ENCODE results near the gene CCDC40. TPM values are rescaled to one million over a fixed set of nuclear protein-coding genes. Genes with fewer than 3 reads are reported as not detected.
"Not testable (repeated sequence)": the region's sequence is repeated elsewhere in the genome, so short reads cannot be mapped to it uniquely, and the experiment has no call there.

The CCDC40 gene
- total and polyA plus RNA-seq, 2 donors (not counting 1 experiment from before 2014, with no cell fraction given) = 0.53 to 1.5 TPM

DNA sequence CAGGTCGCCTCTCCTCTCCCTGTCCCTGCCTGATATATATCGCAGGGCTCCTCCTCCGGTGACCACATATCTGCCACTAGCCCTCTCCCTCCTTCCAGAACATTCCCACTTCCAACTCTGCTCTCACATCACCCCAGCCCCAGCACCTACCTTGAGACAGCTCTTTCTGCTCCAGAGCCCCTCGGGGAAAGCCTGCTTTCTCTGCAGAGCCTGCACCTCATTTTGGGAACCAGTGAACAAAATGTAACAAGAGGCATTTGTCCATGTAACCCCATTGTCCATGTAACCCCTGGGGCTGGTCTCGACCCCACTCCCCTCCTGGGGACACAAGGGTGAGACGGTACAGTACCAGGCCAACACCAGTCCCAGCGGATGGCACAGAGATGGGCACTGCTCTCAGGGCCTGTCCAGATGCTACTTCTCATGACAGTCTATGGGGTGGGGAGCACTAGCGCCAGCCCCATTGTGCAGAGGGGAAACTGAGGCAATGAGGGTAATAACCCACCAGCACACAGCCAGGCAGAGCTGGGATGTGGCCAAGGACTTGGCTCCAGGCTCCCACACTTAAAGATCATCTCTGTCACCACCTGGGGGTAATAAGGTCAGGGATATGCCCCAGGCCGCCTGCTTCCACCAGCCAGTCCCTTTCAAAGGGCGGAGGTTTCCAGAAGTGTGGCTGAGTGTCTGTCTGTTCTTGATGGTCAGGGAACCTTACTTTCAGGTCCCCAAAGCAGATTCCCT is 43.6 kb upstream of the CCDC40 start:
- H4K20me1 ChIP-seq (ENCODE audit: control insufficient read depth, extremely low read depth, insufficient read depth, low read length) = no peaks in the 10 kb centered on the region
- H3K79me2 ChIP-seq (ENCODE audit: control insufficient read depth, insufficient read depth, low read length) = no peaks in the 10 kb centered on the region
- no peak for DNase-seq (ENCODE audit: low read depth in 2 of 2)
- H3K4me3 ChIP-seq (replicated peaks in 1 of 4; ENCODE audit: control extremely low read depth in 1 of 4, insufficient read depth in 1 of 4, low read depth in 3 of 4, low read length in 4 of 4) = peak overlapping the region in 2 of 4 experiments; percentile 28 to 55
- H3K27ac ChIP-seq (ENCODE audit: insufficient read depth, low read length) = peak overlapping the region; percentile 33
- no peak for TF ChIP-seq EZH2 (IDR thresholded peaks at IDR 0.05; ENCODE audit: low read length, missing control alignments)
- TF ChIP-seq, protein P1, sequence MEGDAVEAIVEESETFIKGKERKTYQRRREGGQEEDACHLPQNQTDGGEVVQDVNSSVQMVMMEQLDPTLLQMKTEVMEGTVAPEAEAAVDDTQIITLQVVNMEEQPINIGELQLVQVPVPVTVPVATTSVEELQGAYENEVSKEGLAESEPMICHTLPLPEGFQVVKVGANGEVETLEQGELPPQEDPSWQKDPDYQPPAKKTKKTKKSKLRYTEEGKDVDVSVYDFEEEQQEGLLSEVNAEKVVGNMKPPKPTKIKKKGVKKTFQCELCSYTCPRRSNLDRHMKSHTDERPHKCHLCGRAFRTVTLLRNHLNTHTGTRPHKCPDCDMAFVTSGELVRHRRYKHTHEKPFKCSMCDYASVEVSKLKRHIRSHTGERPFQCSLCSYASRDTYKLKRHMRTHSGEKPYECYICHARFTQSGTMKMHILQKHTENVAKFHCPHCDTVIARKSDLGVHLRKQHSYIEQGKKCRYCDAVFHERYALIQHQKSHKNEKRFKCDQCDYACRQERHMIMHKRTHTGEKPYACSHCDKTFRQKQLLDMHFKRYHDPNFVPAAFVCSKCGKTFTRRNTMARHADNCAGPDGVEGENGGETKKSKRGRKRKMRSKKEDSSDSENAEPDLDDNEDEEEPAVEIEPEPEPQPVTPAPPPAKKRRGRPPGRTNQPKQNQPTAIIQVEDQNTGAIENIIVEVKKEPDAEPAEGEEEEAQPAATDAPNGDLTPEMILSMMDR (conservative IDR thresholded peaks at IDR 0.05 in 1 of 2, IDR thresholded peaks at IDR 0.05 in 1 of 2; ENCODE audit: low read depth in 1 of 2, low read length in 2 of 2) = no peak
- H3K9me3 ChIP-seq (ENCODE audit: control insufficient read depth, insufficient read depth, low read depth, low read length) = no peaks in the 10 kb centered on the region
- no peak overlapping the region for H2AFZ ChIP-seq (ENCODE audit: low read length)
- H3K4me2 ChIP-seq (ENCODE audit: extremely low read depth, insufficient read depth, low read length) = peak overlapping the region; percentile 82
- H3K36me3 ChIP-seq (ENCODE audit: control insufficient read depth, insufficient read depth, low read length) = no peaks in the 10 kb centered on the region
- no peaks in the 10 kb centered on the region for H3K27me3 ChIP-seq (ENCODE audit: control insufficient read depth, insufficient read depth, low read length)
- peaks cover 22% of the 10 kb centered on the region for H3K4me1 ChIP-seq (ENCODE audit: control insufficient read depth, extremely low read depth, insufficient read depth, low read length)
- no peak overlapping the region for H3K9ac ChIP-seq (ENCODE audit: insufficient read depth, low read length)

DNA sequence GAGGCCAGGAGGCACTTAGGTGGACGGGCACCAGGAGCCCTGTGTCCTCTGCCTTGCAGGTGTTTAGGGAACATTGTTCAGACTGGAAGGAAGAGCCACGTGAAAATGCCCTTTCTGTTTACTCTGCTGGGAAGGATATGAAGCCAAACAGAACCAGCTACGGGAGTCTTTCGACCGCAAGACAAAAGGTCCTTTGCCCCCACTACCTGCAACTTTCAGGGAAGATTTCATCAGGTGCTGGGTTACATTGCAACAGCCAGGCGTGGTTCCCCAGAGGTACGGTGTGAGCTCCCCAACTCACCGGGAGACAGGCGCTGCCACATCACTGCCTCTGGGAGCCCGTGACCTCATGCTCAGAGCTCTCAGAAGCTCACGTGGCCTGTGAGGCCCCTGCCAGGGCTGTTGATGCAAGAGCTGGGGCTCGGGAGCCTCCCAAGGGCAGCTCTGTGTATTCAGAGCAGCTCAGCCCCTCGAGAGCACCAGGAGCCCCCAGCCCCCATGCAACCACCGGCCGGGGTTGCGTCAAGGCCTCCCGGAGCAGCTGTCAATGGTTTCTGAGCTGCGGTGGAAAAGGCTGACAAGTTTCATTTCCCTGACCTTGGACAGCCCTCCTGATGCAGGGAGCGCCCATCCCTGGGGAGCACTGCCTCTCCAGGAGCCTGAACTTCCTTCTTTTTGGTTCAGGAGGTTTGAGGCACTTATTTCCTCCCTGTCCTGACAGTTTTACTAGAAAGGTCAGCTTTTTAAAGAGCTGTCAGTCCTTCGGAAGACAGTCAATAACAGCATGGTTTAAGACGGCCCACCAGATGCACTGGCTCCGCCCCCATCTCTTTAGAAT is 42.8 kb upstream of the CCDC40 start:
- Histone ChIP-seq H3K4me2 (ENCODE audit: extremely low read depth, insufficient read depth, low read length) (no peak overlapping the region), H3K4me1 (ENCODE audit: control insufficient read depth, extremely low read depth, insufficient read depth, low read length) (peaks cover 18% of the 10 kb centered on the region), H4K20me1 (ENCODE audit: control insufficient read depth, extremely low read depth, insufficient read depth, low read length) (no peaks in the 10 kb centered on the region), H3K9ac (ENCODE audit: insufficient read depth, low read length) (no peak overlapping the region), H3K36me3 (ENCODE audit: control insufficient read depth, insufficient read depth, low read length) (no peaks in the 10 kb centered on the region), H3K27me3 (ENCODE audit: control insufficient read depth, insufficient read depth, low read length) (no peaks in the 10 kb centered on the region), H3K79me2 (ENCODE audit: control insufficient read depth, insufficient read depth, low read length) (no peaks in the 10 kb centered on the region), H2AFZ (ENCODE audit: low read length) (no peak overlapping the region), H3K4me3 (replicated peaks in 1 of 4; ENCODE audit: control extremely low read depth in 1 of 4, insufficient read depth in 1 of 4, low read depth in 3 of 4, low read length in 4 of 4) (peak overlapping the region in 1 of 4 experiments; percentile 25), H3K9me3 (ENCODE audit: control insufficient read depth, insufficient read depth, low read depth, low read length) (no peaks in the 10 kb centered on the region), H3K27ac (ENCODE audit: insufficient read depth, low read length) (peak overlapping the region; percentile 33)
- TF ChIP-seq, protein P1 (conservative IDR thresholded peaks at IDR 0.05 in 1 of 2, IDR thresholded peaks at IDR 0.05 in 1 of 2; ENCODE audit: low read depth in 1 of 2, low read length in 2 of 2) = no peak
- no peak for TF ChIP-seq EZH2 (IDR thresholded peaks at IDR 0.05; ENCODE audit: low read length, missing control alignments)
- DNase-seq (ENCODE audit: low read depth in 2 of 2) = peak; percentile 72 to 98

DNA sequence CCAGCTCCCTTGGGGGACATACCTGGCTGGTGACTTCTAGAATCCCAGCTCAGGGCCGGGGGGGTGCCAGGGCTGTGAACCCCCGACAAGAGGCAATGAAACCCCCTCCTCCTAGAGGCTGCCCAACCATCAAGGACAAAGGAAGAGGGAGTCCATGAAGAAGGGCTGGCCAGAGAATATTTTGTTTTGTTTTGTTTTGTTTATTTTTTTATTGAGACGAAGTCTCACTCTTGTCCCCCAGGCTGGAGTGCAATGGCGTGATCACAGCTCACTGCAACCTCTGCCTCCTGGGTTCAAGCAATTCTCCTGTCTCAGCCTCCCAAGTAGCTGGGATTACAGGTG is 42.2 kb upstream of the CCDC40 start:
- H3K4me3 ChIP-seq (replicated peaks in 1 of 4; ENCODE audit: control extremely low read depth in 1 of 4, insufficient read depth in 1 of 4, low read depth in 3 of 4, low read length in 4 of 4); H2AFZ ChIP-seq (ENCODE audit: low read length); H3K36me3 ChIP-seq (ENCODE audit: control insufficient read depth, insufficient read depth, low read length); H3K9me3 ChIP-seq (ENCODE audit: control insufficient read depth, insufficient read depth, low read depth, low read length); H3K9ac ChIP-seq (ENCODE audit: insufficient read depth, low read length); H3K27ac ChIP-seq (ENCODE audit: insufficient read depth, low read length); H3K4me2 ChIP-seq (ENCODE audit: extremely low read depth, insufficient read depth, low read length); H3K27me3 ChIP-seq (ENCODE audit: control insufficient read depth, insufficient read depth, low read length); DNase-seq (ENCODE audit: low read depth in 2 of 2); H3K79me2 ChIP-seq (ENCODE audit: control insufficient read depth, insufficient read depth, low read length); H4K20me1 ChIP-seq (ENCODE audit: control insufficient read depth, extremely low read depth, insufficient read depth, low read length): not testable (repeated sequence)
- peaks cover 18% of the 10 kb centered on the region for H3K4me1 ChIP-seq (ENCODE audit: control insufficient read depth, extremely low read depth, insufficient read depth, low read length)

All from fibroblast of lung (primary cell).